Hippocampal formation (tissue), 2 donors: Measurements from ENCODE around the gene GPC5.
A peak's percentile ranks its signal among the peaks of the same experiment; 100 is the strongest.
"Not testable (repeated sequence)": the region's sequence is repeated elsewhere in the genome, so short reads cannot be mapped to it uniquely, and the experiment has no call there.

ENCODE experiments used
- DNase-seq, 2 donors: peaks; one replicate each; lab custom pipeline; 2025; lab: John Stamatoyannopoulos, UW

The GPC5 gene

GRCh38 chr13:91649456-91649855 lies 251.0 kb downstream of the GPC5 start:
- no peak for DNase-seq

DNA sequence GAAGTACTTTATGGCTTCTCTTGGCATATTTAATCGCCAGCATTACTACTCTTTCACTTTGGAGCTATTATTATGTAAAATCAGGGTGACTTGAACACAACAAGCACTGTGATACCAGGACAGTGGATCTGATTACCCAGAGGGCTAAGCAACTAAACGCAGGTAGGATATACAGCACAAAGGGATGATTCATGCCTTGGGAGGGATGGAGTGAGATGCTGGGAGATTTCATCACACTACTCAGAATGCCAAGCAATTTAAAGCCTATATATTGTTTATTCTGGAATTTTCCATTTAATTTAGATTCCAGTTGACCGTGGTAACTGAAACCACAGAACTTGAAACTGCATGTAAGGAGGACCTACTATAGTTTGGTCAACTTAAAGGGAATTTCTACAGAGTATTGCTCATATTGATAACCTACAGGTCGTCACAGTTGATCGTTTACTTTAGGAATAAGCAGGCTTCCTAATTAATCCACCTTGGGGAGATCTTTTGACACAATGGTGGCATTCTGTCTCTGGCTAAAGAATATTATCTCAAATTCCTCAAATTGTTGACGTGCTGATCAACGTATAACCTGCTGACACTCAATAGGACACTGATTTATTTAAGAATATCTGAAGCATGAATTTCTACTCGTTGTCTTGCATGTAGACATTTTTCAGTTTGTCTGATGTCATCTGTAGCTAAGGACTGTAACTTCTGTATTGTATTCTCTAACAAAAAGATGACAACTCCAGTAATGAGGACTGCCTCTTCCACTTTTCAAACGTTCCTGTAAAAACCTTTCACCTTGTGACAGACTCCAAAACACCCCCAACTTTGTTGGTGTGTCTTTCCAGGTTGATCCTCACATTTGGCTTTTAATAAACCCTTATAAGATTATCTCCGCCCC lies 254.2 kb downstream of the GPC5 start:
- DNase-seq: no peak

DNA sequence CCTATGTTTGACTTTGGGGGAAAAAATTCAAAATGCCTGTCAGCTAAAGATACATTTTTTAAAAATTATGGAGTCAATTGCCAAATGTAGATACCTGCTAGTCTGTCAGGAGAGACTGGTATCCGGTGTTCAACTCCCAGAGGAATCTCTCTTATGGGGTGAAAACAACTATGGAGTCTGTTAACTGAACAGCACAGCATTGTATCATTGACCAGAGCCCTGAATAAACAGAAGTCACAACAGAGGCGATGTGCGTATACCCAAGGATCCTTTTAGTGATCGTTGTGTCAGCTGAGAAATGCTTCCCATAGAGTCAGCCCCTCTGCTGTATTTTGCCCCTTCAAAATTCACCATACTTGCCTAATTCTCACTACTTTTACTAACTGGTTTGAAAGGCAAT lies 257.3 kb downstream of the GPC5 start:
- no peak for DNase-seq

DNA sequence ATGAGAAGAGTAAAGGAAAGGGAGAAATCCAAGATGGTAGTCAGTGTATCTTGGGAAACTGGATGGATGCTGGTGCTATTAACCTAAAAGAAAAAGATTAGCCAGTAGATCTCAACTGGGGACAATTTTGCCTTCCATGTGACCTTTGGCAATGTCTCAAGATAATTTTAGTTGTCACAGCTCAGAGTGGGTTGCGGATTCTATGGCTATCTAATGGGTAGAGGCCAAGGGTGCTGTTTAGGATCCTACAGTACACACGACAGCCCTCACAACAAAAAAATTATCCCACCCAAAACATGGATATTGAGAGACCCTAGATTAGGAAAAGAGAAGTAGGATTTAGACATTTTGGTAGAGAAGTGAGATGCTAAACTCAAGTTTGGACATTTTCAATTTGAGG lies 258.9 kb downstream of the GPC5 start:
- no peak for DNase-seq

- no peak for DNase-seq
These were observed 261.0 kb downstream of the GPC5 start for GRCh38 chr13:91659256-91660075.

DNA sequence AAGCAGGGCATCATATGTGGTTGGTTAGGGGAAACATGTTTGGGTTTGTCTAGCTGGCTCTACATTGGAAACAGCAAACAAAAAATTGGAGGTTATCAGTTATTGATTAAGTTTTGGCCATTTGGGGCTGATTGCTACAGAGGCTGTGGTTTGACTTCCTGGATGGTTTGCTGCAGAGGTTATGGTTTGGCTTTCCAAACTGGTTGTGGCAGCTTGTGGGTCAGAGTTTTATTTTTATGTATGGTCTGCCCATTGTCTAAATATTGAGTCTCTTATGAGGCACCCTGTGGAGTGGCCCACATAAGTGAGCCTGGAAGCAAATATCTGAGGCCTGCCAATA lies 261.6 kb downstream of the GPC5 start:
- DNase-seq: no peak

GRCh38 chr13:91661692-91662490 lies 263.5 kb downstream of the GPC5 start:
- no peak for DNase-seq

GRCh38 chr13:91664039-91664438 lies 265.6 kb downstream of the GPC5 start:
- DNase-seq: no peak

GRCh38 chr13:91667486-91667885 lies 269.1 kb downstream of the GPC5 start:
- no peak for DNase-seq

GRCh38 chr13:91668866-91669495 lies 270.6 kb downstream of the GPC5 start:
- peak in 1 of 2 donors; percentile 8 for DNase-seq

GRCh38 chr13:91674347-91674746 lies 275.9 kb downstream of the GPC5 start:
- not testable (repeated sequence) for DNase-seq

DNA sequence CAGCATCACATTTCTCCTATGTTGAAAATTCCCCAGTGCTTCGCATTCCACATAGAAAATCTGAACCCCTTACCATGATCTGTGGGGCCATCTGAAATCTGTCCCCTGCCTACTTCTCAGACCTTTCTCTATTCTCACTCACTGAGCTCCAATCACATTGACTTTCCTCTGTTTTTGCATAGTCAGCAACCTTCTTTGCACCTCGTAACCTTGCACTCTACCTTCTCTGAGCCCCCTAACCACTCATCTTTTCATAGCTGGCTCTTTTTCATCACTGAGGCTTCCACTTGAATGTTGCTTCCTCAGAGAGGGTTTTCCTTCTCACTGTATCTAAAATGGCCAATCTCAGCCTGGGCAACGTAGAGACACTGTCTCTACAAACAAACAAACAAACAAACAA lies 286.3 kb downstream of the GPC5 start:
- DNase-seq: no peak

DNA sequence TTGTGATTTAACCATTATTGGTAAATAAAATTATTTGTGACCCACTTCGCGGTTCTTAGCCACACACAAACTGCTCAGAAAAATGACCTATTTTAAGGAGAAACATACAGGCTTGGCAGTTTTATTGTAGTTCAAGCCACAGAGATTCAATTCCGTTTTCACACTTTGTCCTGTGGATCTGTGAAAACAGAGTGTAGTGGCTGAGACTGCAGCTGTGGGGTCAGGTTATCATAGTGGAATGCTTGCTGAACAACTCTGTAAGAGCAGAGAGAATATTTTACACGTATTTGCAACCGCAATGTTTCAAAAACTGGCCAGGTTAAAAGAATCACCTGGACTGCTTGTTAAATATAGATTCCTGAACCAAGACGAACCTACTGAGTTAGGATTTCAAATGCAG lies 292.5 kb downstream of the GPC5 start:
- no peak for DNase-seq

DNA sequence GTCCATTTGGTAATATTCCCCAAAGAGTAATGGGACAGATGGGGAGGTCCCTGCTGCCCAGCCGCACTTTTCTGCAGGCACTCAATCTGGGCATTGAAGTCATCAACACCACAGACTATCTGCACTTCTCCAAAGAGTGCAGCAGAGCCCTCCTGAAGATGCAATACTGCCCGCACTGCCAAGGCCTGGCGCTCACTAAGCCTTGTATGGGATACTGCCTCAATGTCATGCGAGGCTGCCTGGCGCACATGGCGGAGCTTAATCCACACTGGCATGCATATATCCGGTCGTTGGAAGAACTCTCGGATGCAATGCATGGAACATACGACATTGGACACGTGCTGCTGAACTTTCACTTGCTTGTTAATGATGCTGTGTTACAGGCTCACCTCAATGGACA lies 295.0 kb downstream of the GPC5 start:
- DNase-seq: no peak

- no peak for DNase-seq
These were observed 299.9 kb downstream of the GPC5 start for GRCh38 chr13:91698308-91698707.

DNA sequence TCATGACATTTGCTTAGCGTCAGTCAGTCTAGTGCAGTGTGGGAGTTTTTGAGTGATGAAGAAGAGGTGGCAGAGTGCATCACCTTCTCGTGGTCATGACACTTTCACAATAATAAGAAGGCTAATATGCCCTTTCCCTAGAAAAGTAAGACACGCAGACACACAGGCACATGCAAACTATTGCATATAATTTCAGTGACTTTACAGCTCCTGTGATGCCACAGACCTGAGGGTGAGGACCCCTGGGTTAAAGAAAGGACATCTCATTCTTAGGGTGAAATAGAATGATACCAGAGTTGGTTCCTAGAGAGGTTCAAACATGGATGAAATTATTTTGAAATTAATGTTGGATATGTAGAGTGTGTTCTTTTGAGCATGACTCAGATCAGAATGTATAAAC lies 300.3 kb downstream of the GPC5 start:
- no peak for DNase-seq

- no peak for DNase-seq
These were observed 301.4 kb downstream of the GPC5 start for GRCh38 chr13:91699863-91700262.

DNA sequence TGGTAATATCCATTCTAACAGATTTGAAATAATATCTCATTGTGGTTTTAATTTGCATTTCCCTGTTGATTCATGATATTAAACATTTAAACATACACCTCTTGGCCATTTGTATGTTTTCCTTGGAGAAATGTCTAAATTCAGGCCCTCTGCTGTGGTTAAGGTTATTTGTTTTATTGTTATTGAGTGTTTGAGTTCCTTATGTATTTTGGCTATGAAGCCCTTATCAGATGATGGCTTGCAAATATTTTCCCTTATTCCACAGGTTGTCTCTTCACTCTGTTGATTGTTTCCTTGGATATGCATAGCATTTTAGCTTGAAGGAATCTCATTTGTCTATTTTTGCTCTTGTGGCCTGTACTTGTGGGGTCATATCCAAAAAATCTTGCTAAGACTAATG lies 303.6 kb downstream of the GPC5 start:
- no peak for DNase-seq

GRCh38 chr13:91702411-91702810 lies 304.0 kb downstream of the GPC5 start:
- DNase-seq: no peak

DNA sequence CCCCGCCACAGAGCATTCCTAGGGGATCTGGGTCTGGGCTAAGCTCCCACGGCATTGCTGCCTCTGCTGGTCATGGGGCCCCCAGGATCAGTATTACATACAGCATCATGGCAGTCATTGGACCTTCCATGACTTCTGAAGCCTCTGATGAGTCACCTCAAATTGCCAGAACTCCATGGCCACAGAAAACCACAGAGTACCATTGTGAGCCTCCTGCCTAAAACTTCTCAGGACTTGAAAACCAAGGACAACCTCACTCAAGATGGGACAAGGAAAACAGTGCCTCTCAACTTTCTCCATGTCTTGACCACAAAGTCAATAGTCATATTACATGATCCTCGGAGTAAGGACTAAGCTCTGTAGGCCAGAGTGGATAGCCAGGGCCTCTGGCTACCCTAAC lies 306.0 kb downstream of the GPC5 start:
- no peak for DNase-seq

GRCh38 chr13:91708558-91708957 lies 310.1 kb downstream of the GPC5 start:
- no peak for DNase-seq

GRCh38 chr13:91709180-91709579 lies 310.8 kb downstream of the GPC5 start:
- no peak for DNase-seq
